RKO (cell line): Measurements from ENCODE around the gene RNH1.

Experiments used
- DNase-seq: peaks from one replicate; pipeline ENCODE4 v3.0.0-alpha.2; 2016; ENCODE audit warnings: low spot score

RNH1 gene

DNA sequence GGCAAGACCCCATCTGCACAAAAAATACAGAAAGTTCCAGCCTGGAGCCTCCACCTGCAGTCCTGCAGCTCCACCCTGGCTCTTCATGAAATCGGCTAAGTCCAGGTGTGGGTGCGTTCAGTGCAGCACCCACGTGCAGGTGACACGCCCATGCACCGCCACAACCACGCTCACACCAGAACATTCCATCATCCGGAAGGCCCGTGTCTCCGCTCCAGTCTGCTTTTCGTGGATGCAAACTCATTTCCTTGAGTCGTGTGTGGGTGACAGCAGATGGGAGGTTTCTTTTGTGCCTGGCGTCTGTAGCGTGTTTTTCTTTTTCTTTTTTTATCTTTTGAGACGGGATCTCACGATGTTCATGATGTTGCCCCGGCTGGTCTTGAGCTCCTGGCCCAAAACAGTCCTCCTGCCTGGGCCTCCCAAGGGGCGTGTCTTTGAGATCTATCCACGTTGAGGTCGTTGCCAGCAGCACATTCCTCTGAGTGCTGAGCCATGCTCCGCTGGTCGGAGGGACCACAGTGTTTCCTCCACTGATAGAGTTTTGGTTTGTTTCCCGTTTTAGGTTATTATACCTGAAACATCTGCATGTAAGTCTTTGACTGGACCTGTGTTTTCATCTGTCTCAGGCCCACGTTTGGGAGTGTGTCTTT is 49.8 kb downstream of the RNH1 start:
- DNase-seq, result no peak

DNA sequence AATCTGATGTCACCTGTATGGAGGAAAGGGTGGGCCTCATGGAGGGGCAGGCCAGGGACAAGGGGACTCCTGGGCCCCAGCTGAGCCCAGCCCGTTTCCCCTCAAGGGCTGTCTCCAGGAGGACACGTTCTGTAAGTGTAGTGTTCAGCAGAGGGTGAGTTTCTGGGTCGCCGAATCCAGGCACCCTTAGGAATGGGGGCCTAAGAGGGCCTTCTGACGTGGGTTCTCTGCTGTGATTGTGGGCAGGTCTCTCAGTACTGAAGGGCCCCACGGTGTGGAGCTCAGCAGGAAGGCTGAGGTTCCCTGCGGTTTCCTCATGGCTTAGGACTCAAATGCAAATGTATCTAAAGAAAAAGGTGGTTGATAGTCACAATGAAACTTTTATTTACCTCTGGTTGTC is 50.5 kb downstream of the RNH1 start:
- DNase-seq, result no peak

DNA sequence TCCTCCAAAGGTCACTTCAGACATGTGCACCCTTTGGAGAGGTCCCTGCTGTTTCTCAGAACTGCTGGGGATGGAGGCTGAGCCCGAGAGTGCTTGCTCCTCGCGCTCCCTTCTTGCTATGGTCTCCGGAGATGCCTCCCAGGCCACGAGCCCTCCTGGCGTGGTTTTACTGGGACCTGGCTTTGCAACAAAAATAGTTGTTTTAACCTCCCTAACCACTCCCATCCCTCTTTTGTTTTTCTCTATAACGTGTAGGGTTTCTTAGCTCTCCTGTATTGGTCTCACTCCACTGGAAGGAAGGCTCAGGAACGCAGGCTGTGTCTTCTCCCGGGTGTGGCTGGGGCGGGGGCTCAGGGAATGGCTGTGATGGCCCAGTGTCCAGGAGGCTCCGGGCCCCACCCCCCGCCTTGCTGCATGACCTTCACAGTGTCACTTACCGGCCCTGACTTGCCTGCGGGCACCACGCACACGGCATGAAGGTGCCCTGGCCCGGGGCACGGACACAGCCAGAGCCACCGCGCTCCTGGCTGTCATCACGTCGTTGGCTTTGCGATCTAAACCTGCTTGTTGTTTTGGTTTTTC is 51.4 kb downstream of the RNH1 start:
- DNase-seq, result no peak

DNA sequence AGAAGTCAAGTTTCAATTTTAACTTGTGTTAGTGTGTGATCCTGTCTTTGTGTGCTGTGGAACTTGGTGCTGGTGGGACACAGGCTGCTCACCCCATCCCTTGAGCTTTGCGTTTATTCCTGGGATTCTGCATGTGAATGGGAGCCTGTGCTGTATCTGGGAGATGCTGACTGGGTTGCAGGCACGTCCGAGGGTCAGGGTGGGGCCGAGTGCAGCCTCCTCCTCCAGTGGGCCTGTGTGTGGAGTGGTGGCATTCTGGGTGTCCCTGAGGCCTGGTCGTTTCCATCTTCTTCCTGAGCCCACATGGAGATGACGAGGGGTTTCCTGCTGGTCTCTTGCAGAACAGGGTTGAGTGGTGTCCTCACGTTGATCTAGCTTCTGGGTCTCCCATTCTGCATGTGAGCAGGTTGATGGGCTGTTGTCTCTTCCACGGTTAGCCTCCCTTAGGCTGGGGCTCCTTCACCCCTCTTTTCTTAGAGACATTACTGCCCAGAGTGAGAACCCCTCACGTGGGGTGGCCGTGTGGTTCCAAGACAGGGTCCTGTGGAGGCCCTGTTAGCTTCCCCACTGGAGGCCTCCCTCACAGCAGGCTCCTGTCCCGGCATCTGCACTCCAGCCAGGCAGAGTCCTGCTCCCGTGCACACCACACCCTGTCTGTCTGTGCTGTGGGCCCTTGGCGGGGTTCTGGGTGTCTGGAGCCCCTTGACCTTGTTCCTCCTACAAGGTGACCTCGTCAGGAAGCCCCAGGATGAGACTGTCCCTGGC is 52.1 kb downstream of the RNH1 start:
- DNase-seq, result no peak

DNA sequence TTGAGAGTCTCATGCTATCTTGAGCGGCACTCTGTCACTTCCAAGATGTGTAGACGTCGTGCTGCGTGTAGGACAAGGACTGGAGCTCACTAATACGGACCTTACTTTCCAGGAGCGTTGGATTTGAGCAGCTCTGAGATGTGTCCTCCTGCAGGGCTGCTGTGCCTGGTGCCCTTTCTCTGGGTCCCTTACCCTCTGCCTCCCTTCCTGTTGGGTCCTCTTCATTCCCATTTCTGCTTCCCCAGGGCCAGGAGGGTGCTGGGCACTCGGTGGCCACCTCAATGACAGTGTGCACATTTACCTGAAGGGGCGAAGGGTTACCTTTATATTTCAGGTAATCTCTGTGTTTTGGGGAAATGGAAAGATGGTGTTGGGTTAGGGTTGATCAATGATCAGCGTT is 53.0 kb downstream of the RNH1 start:
- no peak for DNase-seq

DNA sequence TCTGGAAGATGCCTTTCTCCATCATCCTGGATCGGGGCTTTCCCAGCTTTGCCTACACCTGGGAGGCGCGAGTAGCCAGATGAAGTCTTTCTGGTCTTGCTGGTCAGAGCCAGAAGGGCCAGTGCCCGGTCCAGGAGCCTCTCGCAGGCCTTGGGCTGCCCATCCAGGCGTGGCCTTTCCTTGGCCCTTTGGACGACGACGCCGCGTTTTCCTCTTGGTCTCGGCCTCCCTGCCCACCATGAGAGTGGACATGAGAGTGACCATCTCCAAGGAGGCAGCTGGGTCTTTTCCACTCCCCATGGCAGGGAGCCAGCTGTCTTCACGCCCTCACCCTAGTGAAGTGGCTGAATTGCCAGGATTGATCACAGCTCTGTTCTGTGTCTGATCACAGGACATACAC is 53.5 kb downstream of the RNH1 start:
- DNase-seq, result no peak

DNA sequence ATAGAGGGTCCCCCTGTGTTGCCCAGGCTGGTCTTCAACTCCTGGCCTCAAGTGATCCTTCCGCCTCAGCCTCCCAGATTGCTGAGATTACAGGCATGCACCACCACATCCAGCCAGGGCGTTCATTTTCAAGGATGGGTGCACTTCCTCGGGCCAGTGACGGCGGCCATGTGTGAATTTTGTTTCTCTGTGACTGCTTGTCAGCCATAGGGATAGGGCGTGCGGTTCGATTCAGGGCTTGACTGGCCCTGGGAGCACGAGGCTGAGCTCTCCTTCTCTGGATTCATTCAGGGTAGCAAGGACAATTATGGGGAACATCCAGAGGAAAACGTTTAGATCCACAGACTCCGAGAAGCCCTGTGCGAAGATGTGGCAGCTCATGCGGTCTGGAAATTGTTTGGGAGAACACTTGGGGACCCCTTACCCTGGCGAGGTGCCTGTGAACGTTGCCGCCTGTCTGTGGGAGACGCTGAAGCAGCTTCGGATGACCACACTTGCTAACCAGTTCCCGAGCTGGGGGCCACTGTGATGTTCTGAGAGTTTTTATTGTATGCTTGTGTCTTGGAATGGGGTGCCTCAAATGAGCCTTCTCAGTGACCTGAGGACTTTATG is 54.0 kb downstream of the RNH1 start:
- DNase-seq, result no peak

DNA sequence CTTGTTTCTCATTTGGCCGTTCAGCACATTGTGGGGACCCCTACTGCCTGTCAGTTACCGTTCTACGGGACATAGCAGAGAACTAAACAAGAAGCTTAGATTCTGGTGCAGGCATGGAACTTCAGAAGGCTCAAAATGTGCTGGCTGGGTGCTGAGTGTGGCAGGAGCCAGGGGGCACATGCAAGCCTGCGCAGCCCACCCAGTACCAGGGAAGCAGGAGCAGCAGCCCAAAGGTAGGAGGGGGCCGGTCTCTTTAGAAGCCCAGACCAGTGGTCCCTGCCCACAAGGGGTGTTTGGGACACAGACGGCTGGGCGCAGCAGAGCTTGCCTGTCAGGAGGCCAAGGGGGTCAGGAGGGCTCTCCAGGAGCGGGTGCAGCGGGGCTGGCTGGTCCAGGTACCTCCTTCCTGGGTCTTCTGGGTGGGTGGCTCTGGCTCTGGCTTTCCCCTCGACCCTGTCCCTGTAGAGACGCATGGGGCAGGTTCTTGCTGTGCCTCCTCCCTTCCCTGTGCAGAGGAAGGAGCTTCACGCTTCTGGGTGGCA is 54.8 kb downstream of the RNH1 start:
- no peak for DNase-seq

DNA sequence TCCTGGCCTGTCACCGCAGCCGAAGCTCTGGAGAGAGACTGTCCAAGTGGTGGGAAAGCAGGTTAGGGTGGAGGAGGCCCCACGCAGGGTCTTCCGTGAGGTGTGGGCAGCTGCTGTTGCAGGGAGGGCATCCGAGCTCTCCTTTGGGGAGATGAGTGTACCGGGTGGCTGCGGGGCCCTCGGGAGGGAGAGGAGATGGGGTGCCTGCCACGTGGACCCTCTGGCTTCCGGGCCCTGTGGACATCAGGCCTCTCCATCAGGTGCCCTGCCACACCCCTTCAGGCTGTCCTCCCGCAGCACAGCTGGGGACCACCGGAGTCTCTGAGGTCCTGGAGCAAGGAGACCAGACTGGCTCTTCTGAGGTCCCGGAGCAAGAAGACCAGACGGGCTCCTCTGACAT is 55.3 kb downstream of the RNH1 start:
- no peak for DNase-seq

DNA sequence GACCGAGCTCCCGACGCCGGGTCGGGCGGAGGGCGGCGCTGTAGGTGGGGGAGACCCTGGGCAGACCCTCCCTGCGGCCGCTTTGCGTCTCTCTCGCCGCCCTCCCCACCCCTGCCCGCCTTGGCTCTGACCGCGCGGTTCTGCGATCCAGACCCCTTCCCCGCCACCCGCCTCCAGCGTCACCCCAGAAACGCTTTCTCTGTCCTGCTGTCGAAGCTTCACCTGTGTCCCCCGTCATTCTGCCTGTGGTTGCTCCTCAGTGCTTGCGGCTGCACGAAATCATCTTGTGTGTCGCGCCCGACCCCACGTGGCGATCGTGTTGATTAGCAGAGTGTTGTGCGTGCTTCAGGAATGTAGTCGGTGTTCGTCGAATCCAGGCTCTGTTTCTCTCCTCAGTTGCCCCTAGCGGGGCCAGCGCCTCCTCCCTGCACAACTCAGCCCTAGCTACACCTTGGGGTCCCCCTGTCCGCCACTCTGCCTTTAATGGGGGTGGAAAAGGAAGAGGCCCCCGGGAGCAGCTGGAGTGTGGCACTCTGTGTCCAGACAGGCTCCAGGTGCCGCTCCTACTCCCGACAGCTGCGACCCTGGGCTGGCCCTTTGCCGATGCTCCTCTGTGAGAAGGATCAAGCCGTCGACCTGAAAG is 56.1 kb downstream of the RNH1 start:
- DNase-seq, result peak; percentile 83

DNA sequence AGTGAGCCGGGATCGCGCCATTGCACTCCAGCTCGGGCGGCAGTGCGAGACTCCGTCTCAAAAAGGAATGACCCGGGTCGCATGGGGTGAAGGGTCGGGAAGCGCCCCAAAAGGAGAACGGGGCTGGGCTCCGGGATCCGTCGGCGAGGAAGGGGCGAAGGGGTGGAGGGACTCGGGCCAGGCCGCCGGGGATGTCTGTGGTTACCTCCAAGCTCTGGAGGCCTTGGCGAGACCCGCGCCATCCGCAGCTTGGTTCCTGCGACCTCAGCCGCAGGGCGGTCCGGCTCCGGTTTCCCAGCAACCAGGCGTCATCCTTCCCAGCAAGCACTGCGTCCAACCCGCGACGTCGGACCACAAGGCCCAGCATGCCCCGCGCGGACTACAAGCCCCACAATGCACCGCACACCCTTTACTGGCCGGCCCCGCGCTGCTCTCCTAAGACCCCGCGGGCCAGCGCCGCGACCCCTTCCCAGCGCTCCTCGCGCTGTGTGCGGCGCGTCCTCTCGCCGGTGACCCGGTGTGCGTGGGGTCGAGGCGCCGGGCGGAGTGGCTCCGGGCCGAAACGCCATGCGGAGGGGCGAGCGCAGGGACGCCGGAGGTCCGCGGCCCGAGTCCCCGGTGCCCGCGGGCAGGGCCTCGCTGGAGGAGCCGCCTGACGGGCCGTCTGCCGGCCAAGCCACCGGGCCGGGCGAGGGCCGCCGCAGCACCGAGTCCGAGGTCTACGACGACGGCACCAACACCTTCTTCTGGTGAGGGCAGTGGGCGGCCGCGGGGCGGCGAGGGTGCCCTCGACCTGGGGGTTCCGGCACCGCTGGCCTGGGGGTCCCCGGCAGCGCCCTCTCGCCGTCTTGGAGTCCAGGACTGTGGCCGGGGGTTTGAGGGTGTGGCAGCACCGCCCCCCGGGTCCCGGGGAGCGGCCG is 56.9 kb downstream of the RNH1 start, which contains the start of gene PTDSS2:
Gene PTDSS2, plus strand, starts transcription at position 391 of the 920 bp plus-strand sequence. Its CDS starts 177 bp downstream, at position 568.
- DNase-seq, result peak; percentile 97

DNA sequence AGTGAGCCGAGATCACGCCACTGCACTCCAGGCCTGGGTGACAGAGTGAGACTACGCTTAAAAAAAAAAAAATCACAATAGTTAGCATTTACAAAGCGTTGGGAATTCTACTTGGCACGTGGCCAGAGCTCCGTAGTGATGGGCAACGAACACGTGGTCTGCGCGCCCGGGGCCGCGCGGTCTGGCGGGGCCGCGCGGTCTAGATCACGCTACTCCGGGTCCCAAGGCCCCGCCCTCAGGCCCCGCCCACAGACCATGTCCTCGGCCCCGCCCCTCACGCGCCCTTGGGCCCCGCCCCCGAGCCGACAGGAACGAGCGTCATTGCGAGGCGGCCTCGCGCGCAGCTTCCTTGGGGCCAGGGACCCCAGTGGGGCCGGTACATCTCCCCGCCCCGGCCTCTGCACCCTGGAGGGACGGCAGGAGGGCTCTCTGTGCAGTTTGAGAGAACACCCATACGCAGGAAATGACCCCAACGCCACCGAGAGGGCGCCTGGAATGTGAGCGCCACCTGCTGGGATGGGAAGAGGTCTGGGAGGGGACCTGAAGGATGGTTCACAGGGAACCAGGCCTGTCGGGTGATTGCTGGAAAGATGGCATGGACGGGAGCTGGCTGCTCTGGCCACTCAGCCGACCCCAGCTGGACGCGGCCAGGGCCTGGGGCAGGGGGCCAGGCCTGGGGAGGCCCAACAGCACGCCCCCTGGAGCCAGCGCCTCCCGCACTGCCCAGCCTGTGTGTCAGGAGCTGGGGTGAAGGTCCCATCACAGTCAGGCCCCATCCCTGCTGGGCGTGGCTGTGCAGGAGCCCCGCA is 58.9 kb downstream of the RNH1 start:
- DNase-seq, result peak; percentile 91

DNA sequence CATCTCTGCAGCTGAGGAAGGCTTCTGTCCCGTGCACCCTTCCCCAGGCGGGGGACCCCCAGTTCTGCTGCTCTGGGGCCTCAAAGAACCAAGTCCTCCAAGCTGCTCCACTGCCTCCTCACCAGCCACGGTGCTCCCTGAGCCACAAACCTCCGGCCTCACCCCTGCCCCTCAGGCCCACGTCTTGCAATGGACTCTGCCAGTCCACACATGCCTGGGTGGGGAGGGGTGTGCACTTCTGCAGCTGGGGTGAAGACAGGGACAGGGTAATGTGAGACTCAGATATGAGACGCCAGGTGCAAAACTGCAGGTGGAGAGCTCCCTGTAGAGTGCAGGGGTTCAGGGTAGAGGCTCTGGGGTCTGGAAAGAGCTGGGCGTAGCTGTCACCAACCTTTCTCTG is 60.2 kb downstream of the RNH1 start:
- no peak for DNase-seq

DNA sequence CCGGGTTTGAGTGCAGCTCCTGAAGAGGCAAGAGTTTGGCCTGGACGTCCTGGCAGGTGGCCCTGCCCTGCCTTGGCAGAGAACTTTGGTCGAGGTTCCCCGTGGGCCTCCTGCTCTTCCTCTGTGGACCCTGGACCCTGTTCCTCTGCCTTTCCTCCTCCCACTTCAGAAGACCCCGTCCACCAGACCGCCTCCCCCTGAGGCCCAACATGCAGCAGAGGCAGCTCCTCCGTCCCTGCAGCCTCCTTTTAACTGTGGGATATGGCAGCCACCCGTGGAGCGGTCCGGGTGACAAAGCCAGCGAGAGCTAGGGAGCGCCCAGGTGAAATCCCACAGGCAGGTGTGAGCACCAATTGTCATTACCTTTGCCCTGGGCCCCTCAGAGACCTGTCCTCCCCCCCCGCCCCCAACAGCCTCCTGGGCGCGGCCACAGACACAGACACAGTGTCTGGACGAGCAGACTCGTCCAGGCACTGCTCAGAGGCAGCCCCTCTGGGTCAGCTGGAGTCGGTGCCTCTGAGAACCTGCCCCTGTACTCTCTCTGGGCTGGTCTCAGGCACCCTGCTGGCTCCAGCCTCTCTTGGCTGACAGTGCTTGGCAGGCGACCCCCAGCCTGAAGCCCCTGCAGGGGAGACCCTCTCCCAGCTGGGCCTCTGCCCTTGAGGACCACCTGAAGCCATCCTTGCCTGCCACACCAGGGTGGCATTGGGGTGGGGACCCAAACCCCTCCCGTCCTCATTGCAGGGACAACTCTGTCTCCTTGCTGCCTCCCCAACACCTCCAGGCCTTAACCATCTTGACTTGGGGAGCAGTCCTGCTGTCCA is 61.1 kb downstream of the RNH1 start:
- no peak for DNase-seq
